Measurements from ENCODE around the gene GREB1.

DNA sequence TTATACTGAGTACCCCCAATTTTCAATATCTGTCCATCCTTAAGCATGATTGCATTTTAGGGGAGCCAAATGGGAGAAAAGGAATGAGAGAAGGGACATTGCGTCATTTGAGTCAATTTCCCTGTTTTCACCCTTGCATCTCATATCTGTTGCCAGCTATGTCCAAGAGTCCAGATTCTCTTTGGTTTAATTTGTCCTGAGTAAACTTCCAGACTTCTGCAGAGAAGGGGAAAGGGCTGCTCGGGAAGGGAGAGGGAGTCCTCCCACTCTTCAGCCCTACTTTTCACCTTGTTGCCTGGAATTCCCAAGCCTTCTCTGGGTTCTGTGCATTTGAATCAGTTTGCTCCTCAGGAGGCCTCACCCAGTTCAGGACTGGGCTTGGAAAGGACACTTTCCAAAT is 16.5 kb downstream of the GREB1 start:
- TF ChIP-seq, protein P1, sequence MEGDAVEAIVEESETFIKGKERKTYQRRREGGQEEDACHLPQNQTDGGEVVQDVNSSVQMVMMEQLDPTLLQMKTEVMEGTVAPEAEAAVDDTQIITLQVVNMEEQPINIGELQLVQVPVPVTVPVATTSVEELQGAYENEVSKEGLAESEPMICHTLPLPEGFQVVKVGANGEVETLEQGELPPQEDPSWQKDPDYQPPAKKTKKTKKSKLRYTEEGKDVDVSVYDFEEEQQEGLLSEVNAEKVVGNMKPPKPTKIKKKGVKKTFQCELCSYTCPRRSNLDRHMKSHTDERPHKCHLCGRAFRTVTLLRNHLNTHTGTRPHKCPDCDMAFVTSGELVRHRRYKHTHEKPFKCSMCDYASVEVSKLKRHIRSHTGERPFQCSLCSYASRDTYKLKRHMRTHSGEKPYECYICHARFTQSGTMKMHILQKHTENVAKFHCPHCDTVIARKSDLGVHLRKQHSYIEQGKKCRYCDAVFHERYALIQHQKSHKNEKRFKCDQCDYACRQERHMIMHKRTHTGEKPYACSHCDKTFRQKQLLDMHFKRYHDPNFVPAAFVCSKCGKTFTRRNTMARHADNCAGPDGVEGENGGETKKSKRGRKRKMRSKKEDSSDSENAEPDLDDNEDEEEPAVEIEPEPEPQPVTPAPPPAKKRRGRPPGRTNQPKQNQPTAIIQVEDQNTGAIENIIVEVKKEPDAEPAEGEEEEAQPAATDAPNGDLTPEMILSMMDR (IDR thresholded peaks at IDR 0.05; ENCODE audit: insufficient read depth, low read length, poor library complexity, severe bottlenecking), result no peak
- TF ChIP-seq EZH2phosphoT487 (conservative IDR thresholded peaks at IDR 0.05; ENCODE audit: low read length), result no peak
